Loucy (cell line): ENCODE data around the gene TMEM179B.

Experiments used
- H2AFZ ChIP-seq: fragments of 200-600 bp; sonication (generic); 2 replicates; pipeline ENCODE4 v1.6.0; 2016; ENCODE audit warnings: antibody characterized with exemption, mild to moderate bottlenecking, low read length, moderate library complexity
- H3F3A ChIP-seq: fragments of 200-600 bp; 2 replicates; pipeline ENCODE4 v1.6.0; 2016; ENCODE audit warnings: antibody characterized with exemption, low read depth, mild to moderate bottlenecking
- H3K27me3 ChIP-seq: fragments of 200-600 bp; sonication (generic); 2 replicates; pipeline ENCODE4 v1.6.1; 2014; ENCODE audit warnings: low read length, mild to moderate bottlenecking; ENCODE audit not compliant: insufficient read depth, poor library complexity, severe bottlenecking
- H3K36me3 ChIP-seq: fragments of 200-600 bp; sonication (generic); 2 replicates; pipeline ENCODE4 v1.6.1; 2016; ENCODE audit warnings: low read length; ENCODE audit not compliant: insufficient read depth
- H3K4me1 ChIP-seq: fragments of 200-600 bp; sonication (generic); 2 replicates; pipeline ENCODE4 v1.5.1; 2014; ENCODE audit warnings: low read length, mild to moderate bottlenecking; ENCODE audit not compliant: insufficient read depth, poor library complexity, severe bottlenecking
- H3K4me2 ChIP-seq: fragments of 200-600 bp; sonication (generic); 2 replicates; pipeline ENCODE4 v1.6.0; 2014; ENCODE audit warnings: antibody characterized with exemption, low read length, low read depth, mild to moderate bottlenecking; ENCODE audit not compliant: poor library complexity, severe bottlenecking
- H3K4me3 ChIP-seq: fragments of 200-600 bp; sonication (generic); 2 replicates; pipeline ENCODE4 v1.5.1; 2014; ENCODE audit warnings: low read length, mild to moderate bottlenecking, mixed read lengths; ENCODE audit not compliant: poor library complexity, severe bottlenecking
- H3K79me2 ChIP-seq: fragments of 200-600 bp; sonication (generic); 2 replicates; pipeline ENCODE4 v1.6.1; 2014; ENCODE audit warnings: low read length; ENCODE audit not compliant: insufficient read depth
- H3K9ac ChIP-seq: fragments of 200-600 bp; sonication (generic); 2 replicates; pipeline ENCODE4 v1.6.0; 2014; ENCODE audit warnings: mild to moderate bottlenecking, low read depth, low read length, moderate library complexity; ENCODE audit not compliant: poor library complexity, severe bottlenecking
- H3K9me2 ChIP-seq: fragments of 200-600 bp; sonication (generic); replicated peaks from 2 replicates; pipeline ENCODE4 v1.6.1; 2016; ENCODE audit warnings: low read depth, low read length, mixed read lengths
- H3K9me3 ChIP-seq: fragments of 200-600 bp; sonication (generic); 2 replicates; pipeline ENCODE4 v1.6.1; 2014; ENCODE audit warnings: mild to moderate bottlenecking, antibody characterized with exemption, low read length, low read depth; ENCODE audit not compliant: insufficient read depth
- H4K20me1 ChIP-seq: fragments of 200-600 bp; sonication (generic); 2 replicates; pipeline ENCODE4 v1.6.0; 2014; ENCODE audit warnings: antibody characterized with exemption, low read length, mild to moderate bottlenecking; ENCODE audit not compliant: insufficient read depth, poor library complexity, severe bottlenecking
- EZH2phosphoT487 ChIP-seq: fragments of 200-600 bp; IDR thresholded peaks from 2 replicates; pipeline ENCODE4 v1.6.1; 2018; ENCODE audit warnings: antibody characterized with exemption, mild to moderate bottlenecking, moderate library complexity, borderline replicate concordance
- TF ChIP-seq, protein P1 (sequence below): fragments of 200-600 bp; sonication (generic); conservative IDR thresholded peaks from 2 replicates; pipeline ENCODE4 v1.5.1; 2014; ENCODE audit warnings: mild to moderate bottlenecking, antibody characterized with exemption, low read length

TMEM179B gene

GRCh38 chr11:62835336-62835735 is 48.1 kb downstream of the TMEM179B start:
- Histone ChIP-seq H2AFZ (no peak overlapping the region), H3K27me3 (no peaks in the 10 kb centered on the region), H3K4me1 (peaks cover 17% of the 10 kb centered on the region), H3K9me2 (no peaks in the 10 kb centered on the region), H3F3A (peaks cover 5% of the 10 kb centered on the region), H3K36me3 (peaks cover 11% of the 10 kb centered on the region; the same call in 1 of the 2 replicates), H4K20me1 (peaks cover 7% of the 10 kb centered on the region), H3K4me3 (no peak overlapping the region), H3K9me3 (no peaks in the 10 kb centered on the region), H3K9ac (no peak overlapping the region), H3K4me2 (no peak overlapping the region), H3K79me2 (peaks cover 46% of the 10 kb centered on the region)
- TF ChIP-seq, protein P1, sequence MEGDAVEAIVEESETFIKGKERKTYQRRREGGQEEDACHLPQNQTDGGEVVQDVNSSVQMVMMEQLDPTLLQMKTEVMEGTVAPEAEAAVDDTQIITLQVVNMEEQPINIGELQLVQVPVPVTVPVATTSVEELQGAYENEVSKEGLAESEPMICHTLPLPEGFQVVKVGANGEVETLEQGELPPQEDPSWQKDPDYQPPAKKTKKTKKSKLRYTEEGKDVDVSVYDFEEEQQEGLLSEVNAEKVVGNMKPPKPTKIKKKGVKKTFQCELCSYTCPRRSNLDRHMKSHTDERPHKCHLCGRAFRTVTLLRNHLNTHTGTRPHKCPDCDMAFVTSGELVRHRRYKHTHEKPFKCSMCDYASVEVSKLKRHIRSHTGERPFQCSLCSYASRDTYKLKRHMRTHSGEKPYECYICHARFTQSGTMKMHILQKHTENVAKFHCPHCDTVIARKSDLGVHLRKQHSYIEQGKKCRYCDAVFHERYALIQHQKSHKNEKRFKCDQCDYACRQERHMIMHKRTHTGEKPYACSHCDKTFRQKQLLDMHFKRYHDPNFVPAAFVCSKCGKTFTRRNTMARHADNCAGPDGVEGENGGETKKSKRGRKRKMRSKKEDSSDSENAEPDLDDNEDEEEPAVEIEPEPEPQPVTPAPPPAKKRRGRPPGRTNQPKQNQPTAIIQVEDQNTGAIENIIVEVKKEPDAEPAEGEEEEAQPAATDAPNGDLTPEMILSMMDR: no peak
- TF ChIP-seq EZH2phosphoT487: no peak

GRCh38 chr11:62839050-62839945 is 52.1 kb downstream of the TMEM179B start, which contains the start of gene WDR74:
Gene WDR74, minus strand, starts transcription at chr11:62839590. Its CDS starts 20 bp downstream, at chr11:62839570.
- Histone ChIP-seq H3F3A (peaks cover 9% of the 10 kb centered on the region), H4K20me1 (no peaks in the 10 kb centered on the region), H3K9ac (peak within 1 kb of the TSS; percentile 97), H3K4me3 (peak within 1 kb of the TSS; percentile 87), H3K4me1 (peaks cover 22% of the 10 kb centered on the region), H3K27me3 (no peaks in the 10 kb centered on the region), H3K36me3 (peaks cover 11% of the 10 kb centered on the region; the same call in 1 of the 2 replicates), H3K9me3 (no peaks in the 10 kb centered on the region), H3K79me2 (peaks cover 39% of the 10 kb centered on the region), H2AFZ (peak within 1 kb of the TSS; percentile 75), H3K4me2 (peak within 1 kb of the TSS; percentile 90), H3K9me2 (no peaks in the 10 kb centered on the region)
- TF ChIP-seq EZH2phosphoT487: no peak
- TF ChIP-seq, protein P1: no peak
